Testis (tissue), 2 donors: ENCODE measurements around the gene LDLRAD4.

Experiments used
- CTCF ChIP-seq, 3 experiments: fragments of 450-650 bp in 2 of 3; fragments of 200-600 bp in 1 of 3; sonication (generic) in 1 of 3; IDR thresholded peaks; one replicate each; pipeline ENCODE4 v1.5.1; 2016 to 2019; ENCODE audit warnings: antibody characterized with exemption in 3 of 3, mild to moderate bottlenecking in 2 of 3, moderate library complexity in 1 of 3
- POLR2A ChIP-seq: fragments of 450-650 bp; IDR thresholded peaks from one replicate; pipeline ENCODE4 v1.6.1; 2017; ENCODE audit warnings: antibody characterized with exemption, mild to moderate bottlenecking, moderate library complexity

GRCh38 chr18:13175754-13176210 lies 42.8 kb upstream of the LDLRAD4 start:
- TF ChIP-seq POLR2A (no peak), CTCF (IDR thresholded peaks at IDR 0.05) (no peak)
